Neutrophil (primary cell): ENCODE measurements around the gene MRPS11.

ENCODE experiments used
- H3K27ac ChIP-seq: fragments of 200-600 bp; sonication (generic); 2 replicates; pipeline ENCODE4 v1.5.1; 2016; ENCODE audit warnings: mild to moderate bottlenecking, moderate library complexity
- H3K27me3 ChIP-seq: fragments of 200-600 bp; sonication (generic); 2 replicates; pipeline ENCODE4 v1.6.0; 2016; ENCODE audit warnings: mild to moderate bottlenecking
- H3K36me3 ChIP-seq: fragments of 200-600 bp; sonication (generic); 2 replicates; pipeline ENCODE4 v1.5.1; 2017
- H3K4me1 ChIP-seq, 2 experiments: fragments of 200-600 bp in 1 of 2; sonication (generic) in 1 of 2; 1 replicate in 1 of 2; 2 replicates in 1 of 2; pipeline versions ENCODE4 v1.5.1 to v1.6.1; 2013 to 2016; ENCODE audit warnings: low read depth in 1 of 2, low read length in 1 of 2, mild to moderate bottlenecking in 1 of 2, moderate library complexity in 1 of 2; ENCODE audit not compliant: control insufficient read depth in 1 of 2, insufficient read depth in 1 of 2
- H3K4me3 ChIP-seq, 2 experiments: fragments of 200-600 bp in 1 of 2; sonication (generic) in 1 of 2; 1 replicate in 1 of 2; 2 replicates in 1 of 2; pipeline ENCODE4 v1.5.1; 2013 to 2016; ENCODE audit warnings: low read depth in 1 of 2, low read length in 1 of 2, mild to moderate bottlenecking in 1 of 2, moderate library complexity in 1 of 2
- H3K9me3 ChIP-seq: fragments of 200-600 bp; sonication (generic); 2 replicates; pipeline ENCODE4 v1.5.1; 2016
- CTCF ChIP-seq: fragments of 200-600 bp; sonication (generic); IDR thresholded peaks from 2 replicates; pipeline ENCODE4 v1.5.1; 2016; ENCODE audit warnings: antibody characterized with exemption

The MRPS11 gene

GRCh38 chr15:88487796-88488523 lies 20.5 kb downstream of the MRPS11 start:
- H3K36me3 ChIP-seq: no peaks in the 10 kb centered on the region
- no peaks in the 10 kb centered on the region for H3K9me3 ChIP-seq
- H3K4me1 ChIP-seq: no peaks in the 10 kb centered on the region
- TF ChIP-seq CTCF: no peak
- H3K4me3 ChIP-seq: no peak overlapping the region
- H3K27ac ChIP-seq: no peak overlapping the region
- H3K27me3 ChIP-seq: no peaks in the 10 kb centered on the region

GRCh38 chr15:88489321-88489720 lies 21.8 kb downstream of the MRPS11 start:
- H3K27me3 ChIP-seq: no peaks in the 10 kb centered on the region
- no peak for TF ChIP-seq CTCF
- H3K27ac ChIP-seq: no peak overlapping the region
- H3K36me3 ChIP-seq: no peaks in the 10 kb centered on the region
- H3K9me3 ChIP-seq: no peaks in the 10 kb centered on the region
- H3K4me1 ChIP-seq: no peaks in the 10 kb centered on the region
- H3K4me3 ChIP-seq: no peak overlapping the region

- Histone ChIP-seq H3K4me1 (no peaks in the 10 kb centered on the region), H3K27me3 (no peaks in the 10 kb centered on the region), H3K4me3 (no peak overlapping the region), H3K9me3 (no peaks in the 10 kb centered on the region), H3K36me3 (no peaks in the 10 kb centered on the region), H3K27ac (no peak overlapping the region)
- no peak for TF ChIP-seq CTCF
Measured at GRCh38 chr15:88490036-88490435, 22.5 kb downstream of the MRPS11 start.

- Histone ChIP-seq H3K36me3 (no peaks in the 10 kb centered on the region), H3K4me3 (no peak overlapping the region), H3K27ac (no peak overlapping the region), H3K9me3 (no peaks in the 10 kb centered on the region), H3K27me3 (no peaks in the 10 kb centered on the region), H3K4me1 (no peaks in the 10 kb centered on the region)
- no peak for TF ChIP-seq CTCF
Measured at GRCh38 chr15:88491158-88491557, 23.6 kb downstream of the MRPS11 start.

- Histone ChIP-seq H3K36me3 (no peaks in the 10 kb centered on the region), H3K4me1 (no peaks in the 10 kb centered on the region), H3K9me3 (no peaks in the 10 kb centered on the region), H3K4me3 (no peak overlapping the region), H3K27me3 (no peaks in the 10 kb centered on the region), H3K27ac (no peak overlapping the region)
- TF ChIP-seq CTCF: no peak
Measured at GRCh38 chr15:88493844-88494243, 26.3 kb downstream of the MRPS11 start.
